HG03097 (cell line): ENCODE measurements around the gene LYPD5.
"Not testable (repeated sequence)": the region's sequence is repeated elsewhere in the genome, so short reads cannot be mapped to it uniquely, and the experiment has no call there.

Experiments
- ATAC-seq: cut with Tn5 transposase; IDR thresholded peaks from one replicate; pipeline ENCODE4 v1.9.1; 2021; ENCODE audit not compliant: unreplicated experiment, low FRiP score

LYPD5 gene

DNA sequence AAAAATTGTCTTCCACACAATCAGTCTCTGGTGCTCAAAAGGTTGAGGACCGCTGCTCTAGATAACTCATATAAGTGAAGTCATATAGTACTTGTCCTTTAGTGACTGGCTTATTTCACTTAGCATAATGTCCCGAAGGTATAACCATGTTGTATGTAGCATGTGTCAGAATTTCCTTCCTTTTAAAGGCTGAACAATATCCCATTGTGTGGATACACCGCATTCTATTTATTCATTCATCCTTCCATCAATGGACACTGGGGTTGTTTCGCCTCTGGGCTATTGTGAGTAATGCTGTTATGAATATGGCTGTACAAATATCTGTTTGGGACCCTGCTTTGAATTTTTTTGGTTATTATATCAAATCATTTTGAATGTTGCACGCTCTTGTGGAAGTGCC is 4.6 kb upstream of the LYPD5 start:
- no peak for ATAC-seq

DNA sequence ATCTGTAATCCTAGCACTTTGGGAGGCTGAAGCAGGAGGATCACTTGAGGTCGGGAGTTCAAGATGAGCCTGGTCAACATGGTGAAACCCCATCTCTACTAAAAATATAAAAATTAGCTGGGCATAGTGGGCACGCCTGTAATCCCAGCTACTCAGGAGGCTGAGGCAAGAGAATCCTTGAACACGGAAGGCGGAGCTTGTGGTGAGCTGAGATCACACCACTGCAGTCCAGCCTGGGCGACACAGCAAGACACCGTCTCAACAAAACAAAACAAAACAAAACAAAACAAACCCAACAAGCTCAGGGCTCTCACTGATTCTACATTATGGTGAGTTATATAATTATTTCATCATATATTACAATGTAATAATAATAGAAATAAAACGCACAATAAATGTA is 4.2 kb upstream of the LYPD5 start:
- not testable (repeated sequence) for ATAC-seq

DNA sequence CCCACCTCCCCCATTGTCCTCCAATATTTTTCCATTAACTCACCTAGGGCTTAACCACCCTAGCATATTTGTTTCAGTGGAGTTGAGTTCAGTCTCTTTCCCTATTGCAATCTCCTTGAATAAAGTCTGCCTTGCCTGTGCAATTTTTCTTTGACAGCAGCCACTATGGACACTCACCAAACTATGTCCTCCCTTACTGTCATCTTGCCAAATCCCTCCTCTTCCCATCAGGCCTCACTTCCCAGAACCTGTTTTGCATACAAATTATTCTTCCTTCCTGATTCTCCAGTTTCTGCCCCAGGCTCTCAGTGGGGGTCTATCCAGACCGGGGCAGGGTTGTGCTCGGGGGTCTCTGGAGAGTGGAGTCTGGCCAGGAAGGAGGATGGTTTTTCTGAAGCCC is 2.2 kb upstream of the LYPD5 start:
- ATAC-seq: no peak

DNA sequence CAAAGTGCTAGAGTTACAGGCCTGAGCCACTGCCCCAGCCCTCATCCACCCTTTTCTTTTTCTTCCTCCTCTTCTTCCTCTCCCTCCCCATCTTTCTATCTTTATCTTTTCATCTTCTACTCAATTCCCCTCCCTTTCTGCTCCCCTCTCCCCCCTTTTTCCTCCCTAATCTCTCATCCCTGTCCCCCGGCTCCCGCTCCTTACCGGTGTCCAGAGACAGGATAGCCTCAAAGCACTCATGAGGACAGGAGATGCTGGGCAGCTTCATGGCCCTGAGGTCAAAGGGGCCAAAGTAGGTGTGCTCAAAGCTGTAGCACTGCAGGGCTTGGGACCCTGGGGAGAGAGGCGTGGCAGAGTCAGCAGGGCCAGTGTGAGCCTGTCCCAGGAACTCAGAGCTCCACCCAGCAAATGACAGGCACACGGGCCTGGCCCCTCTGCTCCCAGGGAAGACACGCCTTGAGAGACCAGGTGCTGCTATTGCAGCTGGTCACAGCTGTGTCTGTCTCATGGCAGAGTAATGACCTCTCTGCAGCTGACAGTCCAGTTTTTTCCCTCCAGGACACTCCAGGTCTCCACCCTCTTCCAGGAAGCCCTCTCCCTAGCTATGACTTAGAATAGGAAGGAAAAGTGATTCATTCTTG is 2.6 kb downstream of the LYPD5 start:
- no peak for ATAC-seq

DNA sequence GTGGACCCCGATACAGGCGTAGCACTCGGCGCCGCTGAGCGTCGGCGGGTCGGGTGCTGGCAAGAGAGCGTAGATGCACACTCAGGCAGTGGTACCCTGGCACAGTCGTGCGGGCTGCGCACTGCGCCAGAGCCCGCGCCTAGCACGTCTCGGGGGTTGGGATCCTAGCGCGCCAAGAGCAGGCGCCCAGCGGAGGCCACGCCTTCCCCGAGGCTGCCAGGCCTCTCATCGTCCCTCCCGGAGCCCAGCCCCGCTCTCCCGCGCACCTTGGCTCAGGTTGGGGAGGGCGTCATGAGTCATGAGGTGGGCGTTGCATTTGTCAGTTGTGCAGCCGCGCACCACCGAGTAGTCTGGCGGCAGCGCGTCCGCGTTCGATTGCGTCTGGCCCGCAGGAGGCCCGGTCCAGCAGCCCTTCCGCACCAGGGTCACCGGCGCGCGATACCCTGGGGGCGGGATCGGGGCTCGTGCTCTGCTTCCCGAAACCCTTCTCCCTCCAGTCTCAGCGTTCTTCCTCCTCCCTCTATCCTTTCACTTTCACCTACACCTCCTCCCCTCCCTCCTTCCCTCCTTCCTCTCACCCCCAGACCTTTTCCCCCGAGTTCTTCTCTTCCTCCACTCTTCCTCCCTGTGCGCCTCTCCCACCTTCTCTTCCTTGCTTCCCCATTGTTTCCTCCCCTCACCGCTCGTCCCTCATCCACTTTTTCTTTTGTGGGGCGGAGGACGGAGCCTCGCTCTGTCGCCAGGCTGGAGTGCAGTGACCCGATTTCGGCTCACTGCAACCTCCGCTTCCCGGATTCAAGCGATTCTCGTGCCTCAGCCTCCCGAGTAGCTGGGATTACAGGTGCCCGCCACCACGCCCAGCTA is 3.5 kb downstream of the LYPD5 start:
- no peak for ATAC-seq

DNA sequence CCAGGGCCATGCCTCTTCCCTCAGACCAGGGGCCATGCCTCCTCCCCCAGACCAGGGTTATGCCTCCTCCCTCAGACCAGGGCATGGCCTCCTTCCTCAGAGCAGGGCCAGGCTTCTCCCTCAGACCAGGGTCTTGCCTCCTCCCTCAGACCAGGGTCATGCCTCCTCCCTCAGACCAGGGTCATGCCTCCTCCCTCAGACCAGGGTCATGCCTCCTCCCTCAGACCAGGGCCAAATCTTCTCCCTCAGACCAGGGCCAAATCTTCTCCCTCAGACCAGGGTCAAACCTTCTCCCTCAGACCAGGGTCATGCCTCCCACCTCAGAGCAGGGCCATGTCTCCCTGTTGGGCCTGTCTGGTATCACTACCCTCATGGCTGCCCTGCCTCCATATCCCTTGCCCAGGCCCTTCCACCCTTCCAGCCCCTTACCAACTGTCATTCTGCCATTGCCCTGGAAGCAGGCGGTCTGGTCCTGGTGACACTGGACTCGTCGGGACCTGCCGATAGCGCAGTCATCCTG is 4.2 kb downstream of the LYPD5 start:
- ATAC-seq: no peak

DNA sequence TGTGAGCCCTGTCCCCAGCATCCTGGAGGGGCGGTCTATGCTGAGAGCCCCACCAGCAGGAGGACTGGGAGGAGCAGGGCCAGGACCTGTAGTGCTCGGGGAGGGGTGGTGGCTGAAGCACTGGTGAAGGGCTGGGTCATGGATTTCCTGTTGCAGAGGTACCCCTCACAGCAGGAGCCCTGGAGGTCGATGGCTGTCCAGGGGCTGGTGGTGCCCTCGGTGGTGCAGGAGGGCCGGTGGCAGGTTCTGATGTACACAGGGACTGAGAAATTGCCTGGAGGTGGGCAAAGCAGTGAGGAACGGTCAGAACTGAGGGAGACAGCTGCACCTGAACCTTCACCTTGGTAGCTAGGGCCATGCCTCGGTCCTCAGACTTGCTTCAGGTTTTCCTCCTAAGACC is 4.7 kb downstream of the LYPD5 start:
- no peak for ATAC-seq

DNA sequence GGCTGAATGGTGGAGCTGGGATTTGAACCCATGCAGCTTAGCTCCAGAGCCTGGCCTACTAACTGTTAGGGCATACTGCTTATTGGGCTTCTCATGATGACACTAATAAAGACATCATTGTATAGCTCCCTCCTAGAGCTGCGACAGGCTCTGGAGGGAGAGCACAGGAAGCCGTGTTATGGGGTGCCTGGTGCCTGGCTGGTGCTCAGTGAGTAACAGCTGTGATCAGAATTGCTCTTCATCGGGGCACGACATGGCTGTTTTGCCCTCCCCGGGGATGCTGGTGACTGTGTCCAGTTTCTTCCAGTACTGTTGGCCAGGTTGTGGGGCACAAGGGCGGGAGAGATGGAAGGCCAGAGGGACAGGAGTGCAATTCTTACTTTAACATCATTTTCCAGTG is 5.1 kb downstream of the LYPD5 start:
- no peak for ATAC-seq

DNA sequence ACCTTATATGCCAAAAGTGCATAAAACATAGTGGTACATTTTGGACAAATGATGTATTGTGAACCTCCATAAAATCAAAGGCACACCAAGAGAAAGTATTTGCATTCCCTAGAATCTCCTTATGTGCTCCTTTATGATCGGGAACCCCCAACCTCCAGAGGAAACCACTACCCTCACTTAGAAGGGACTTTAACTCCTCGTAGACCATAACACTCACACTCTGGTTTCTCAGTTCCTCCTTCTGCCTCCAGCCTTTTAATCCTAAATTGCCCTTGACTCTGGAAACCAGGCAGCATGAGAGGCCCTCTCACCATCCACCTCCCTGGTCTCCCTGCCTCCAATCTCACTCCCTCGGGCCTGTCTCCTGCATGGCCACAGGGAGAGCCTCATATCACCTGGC is 11.7 kb downstream of the LYPD5 start:
- ATAC-seq: no peak

DNA sequence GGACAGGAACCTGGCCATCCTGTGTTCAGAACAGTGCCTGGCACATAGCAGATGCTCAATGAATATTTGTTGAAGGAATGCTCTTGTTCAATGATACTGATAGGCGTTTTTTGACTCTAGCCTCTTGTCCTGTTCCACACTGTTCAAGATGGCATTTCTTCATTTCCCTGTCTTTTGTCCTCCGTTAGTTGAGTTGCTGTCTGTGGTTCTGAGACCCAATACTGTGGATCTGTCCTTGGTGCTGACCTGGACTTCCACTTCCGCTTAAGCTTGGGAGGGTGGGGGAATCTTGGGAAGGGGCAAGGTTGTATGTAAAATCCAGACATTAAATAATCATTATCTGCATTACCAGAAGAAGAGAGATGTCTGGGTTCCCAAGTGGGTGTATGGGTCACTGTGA is 13.2 kb downstream of the LYPD5 start:
- no peak for ATAC-seq

DNA sequence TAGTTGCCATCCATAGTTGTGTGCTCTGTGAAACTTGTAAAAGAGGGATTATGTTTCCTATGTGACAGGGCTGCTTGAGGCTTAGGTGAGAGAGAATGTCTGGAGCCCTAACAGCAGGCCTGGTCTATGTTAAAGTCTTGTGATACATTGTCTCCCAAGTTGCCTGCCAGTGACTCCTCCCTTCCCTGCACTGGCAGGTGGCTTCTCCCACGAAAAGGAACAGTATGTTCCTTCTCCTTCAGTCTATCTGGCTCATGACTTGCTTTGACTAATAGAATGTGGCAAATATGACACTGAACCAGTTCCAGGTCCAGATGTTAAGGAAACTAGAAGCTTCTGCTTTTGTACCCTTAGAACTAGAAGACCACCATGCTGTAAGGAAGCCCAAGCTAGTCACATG is 15.6 kb downstream of the LYPD5 start:
- no peak for ATAC-seq

DNA sequence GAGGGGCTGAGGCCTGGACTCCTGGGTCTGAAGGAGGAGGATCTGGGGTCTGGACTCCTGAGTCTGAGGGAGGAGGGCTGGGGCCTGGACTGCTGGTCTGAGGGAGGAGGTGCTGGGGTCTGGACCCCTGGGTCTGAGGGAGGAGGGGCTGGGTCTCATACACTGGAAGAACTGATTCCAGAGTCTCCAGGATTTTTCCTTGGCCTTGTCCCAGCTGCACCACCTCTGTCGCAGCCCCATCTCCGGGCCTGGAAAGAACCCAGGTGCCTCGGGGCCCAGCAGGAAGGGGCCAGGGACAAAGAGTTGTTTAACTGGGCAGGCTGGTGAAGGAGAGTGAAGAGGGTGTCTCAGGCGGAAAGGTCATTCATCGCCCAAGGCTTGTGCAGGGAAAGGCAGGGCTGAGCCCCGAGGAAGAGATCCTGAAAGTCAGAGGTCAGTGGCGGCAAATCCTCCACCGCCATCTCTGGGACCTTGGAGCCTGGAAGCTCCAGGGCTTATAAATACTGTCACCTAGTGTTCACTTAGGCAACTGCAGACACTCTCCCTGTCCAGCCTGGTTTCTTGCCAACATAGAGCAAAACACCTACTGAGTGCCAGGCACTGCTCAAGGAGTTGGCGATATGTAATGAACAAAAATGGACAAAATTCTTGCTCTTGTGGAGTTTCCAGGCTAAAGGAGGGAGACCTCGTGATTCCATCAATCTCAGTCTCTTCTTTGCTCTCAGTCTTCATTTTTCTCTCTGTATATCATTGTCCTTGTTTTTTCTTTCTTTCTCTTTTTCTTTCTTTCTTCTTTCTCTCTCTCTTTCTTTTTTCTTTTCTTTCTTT is 17.1 kb downstream of the LYPD5 start:
- ATAC-seq: peak; percentile 43

DNA sequence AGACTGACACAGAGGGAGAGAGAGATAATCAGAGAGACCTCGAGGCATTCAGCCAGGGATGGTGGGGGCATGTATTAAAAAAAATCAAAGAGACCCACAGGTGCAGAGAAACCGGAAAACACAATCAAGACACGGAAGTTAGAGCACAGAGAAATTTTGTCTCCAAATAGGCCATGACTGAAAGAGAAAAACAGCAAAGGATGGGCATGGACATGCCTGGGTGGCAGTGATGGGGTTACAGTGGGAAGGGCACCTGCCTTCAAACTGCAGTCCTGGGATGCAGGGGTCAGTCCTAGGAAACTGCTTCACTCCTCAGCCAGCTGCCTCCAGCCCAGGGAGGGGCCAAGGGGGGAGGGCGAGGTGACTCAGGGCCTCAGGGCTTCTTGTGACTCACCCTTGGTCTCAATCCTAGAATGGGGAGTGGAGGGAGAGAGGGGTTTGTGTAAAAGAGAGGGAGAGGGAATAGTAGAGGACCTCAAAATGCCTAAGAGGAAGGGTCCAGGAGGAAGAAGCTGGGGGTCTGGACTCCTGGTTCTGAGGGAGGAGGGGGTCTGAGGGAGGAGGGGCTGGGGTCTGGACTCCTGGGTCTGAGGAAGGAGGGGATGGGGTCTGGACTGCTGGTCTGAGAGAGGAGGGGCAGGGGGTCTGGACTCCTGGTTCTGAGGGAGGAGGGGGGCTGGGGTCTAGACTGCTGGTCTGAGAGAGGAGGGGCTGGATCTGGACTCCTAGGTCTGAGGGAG is 17.8 kb downstream of the LYPD5 start:
- no peak for ATAC-seq

DNA sequence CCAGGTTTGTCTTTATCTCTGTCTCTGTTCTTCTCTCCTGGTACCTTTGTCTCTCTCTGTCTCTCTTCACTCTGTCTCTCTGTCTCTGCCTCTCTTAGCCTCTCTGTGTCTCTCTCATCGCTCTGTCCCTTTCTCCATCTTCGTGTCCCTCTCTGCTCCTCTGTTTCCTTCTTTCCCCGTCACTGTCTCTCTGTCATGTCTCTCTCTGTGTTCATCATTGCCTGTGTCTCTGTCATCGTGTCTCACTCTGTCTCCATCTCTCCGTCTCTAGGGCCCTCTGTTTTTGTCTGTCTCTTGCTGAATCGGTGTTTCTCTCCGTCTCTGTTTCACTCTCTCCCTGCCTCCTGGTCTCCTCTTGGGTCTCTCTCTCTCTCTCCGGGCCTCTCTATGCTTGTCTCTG is 18.6 kb downstream of the LYPD5 start:
- ATAC-seq: no peak

DNA sequence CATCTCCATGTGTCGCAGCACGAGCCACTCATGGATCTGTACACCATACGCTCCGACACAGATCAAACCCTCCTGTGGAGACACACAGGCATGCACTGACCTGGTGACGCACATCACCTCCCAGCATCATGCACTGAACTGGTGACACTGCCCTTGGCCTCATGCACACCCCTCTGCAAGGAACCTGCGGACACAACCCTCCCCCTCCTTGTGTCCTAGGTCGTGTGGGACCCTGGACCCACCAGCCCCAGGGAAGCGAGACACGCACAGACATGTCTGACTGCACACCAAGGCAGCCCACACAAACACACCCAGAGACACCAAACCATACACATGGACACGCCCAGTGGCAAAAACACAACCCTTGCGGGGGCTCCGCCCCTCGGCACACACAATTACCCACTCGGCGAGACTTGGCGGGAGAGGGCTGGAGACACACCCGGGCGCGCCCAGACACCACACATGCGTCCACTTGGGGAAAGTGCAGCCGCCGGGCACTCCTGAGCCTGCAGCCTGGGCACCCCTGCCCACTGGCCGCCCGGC is 19.5 kb downstream of the LYPD5 start:
- no peak for ATAC-seq

DNA sequence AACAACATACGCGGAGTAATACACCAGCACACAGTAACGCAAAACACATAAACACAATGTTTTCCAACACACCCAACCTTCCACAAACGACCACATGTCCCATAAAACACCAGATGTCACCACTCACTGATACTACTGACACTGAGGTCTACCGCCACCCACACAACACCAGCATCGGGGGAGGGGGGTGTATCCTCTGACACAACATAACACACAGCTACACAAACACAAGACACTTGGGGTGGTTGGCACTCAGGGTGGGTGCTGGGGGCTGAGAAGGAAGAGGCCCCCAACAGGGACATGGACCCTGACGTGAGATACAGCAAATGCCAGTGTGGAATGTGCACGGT is 20.0 kb downstream of the LYPD5 start:
- no peak for ATAC-seq

DNA sequence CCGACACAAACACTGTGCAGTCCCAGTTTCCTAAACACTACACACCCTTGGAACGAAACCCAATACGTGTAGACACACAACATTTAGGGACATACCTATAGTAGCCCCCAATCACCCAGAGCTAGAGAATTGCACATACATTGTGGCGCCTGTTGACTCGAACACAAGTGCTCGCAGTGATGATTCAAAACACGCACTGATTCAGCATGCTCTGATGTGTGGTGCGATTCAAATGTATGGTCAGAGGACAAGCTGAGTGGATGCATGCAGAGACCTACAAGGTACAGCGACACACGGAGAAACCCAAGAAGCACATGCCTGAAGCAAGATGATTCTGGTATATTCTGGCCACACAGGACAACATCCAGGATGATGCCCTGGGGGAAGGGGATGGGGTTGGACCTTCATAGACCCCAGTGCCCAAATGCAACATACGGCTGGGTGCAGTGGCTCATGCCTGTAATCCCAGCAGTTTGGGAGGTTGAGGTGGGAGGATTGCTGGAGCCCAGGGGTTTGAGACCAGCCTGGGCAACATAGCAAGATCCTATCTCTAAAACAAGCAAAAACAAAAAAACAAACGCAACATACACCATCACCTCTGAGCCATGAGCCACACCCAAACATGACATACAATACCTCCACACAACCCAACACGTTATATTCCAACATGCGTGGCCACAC is 20.5 kb downstream of the LYPD5 start:
- ATAC-seq: no peak

DNA sequence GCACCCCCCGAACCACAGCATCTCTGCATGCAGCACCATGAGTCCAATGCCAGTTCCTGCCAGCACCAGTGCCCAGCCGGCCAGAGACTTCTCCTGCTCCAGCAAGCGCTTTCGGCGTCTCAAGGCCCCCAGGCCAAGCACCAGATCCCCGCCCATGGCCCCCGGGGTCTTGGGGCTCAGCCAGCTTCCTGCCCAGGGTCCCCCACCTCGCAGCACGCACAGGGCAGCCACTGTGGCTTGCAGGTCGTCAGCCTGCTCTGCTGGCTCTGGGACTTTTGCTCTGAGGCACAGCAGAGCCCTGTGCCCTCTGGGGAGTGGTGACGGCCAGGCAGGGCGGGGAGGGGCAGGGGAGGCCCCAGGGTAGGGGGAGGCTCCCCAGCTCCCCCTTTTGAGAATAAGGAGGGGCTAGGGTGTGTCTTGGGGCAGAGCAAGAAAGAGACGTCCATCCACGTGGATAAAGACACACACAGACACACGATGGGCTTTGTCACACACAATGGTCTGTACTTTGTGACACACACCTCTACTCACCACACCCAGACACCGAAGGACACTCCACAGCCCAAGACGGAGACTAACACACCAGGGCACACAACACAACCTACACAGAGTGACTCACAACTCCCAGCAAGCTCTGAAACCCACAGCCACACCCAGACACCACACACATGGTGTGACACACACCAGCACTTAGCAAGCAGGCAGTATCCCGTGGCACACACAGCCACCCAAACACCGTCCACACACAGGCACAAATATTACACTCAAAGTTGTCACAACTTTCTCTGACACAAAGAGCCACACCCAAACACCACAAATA is 21.3 kb downstream of the LYPD5 start, which contains the start of gene KCNN4:
KCNN4 (minus strand) TSS at position 268 of the 820 bp plus-strand sequence; CDS start at position 156, 112 bp downstream.
- no peak for ATAC-seq

DNA sequence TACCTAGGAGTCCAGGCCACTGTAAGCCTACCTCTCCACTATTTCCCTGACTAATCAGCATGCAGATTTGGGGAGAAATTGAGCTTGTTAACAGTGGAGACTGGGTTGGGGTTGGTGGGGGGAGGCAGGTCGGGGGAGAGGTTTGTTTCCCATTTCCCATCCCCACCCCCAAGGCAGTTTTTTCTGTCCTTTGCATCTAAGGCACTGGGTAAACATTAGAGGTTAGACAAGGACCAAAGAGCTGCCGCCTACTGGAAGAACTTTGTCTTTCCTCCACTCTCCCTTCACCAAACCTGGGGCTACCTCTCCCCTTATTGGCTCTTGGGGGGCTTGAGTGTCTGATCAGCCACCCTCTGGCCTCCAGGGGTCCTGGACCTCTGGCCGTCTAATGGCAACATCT is 22.4 kb downstream of the LYPD5 start:
- no peak for ATAC-seq
